ENCODE results near the gene MRTFA. TPM values are rescaled to one million over a fixed set of nuclear protein-coding genes. Genes with fewer than 3 reads are reported as not detected.

Gene MRTFA
- total RNA-seq, 3 donors from 2014 or later (not counting 1 experiment from before 2014, with no cell fraction given): 81.8 to 91.9 (median 83.5) TPM

DNA sequence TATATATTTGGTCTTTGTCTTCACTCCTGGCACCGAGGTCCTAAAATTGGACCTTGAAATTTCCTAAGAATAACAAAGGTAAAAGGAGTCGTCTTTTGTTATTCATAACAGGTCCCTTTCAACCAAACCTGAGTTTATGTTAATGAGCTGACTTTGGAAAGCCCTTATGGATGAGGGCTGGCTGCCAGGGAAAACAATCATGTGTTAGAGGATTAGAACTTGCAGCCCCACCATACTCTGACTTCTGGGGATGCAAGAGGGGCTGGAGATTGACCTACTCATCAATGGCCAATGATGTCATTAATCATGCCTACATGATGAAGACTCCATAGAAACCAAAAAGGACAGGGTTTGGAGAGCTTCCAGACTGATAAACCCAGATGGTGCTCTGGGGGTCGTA lies 118.9 kb downstream of the MRTFA start:
- intact Hi-C loops (cut with micrococcal nuclease): no loop called here
- Mint-ChIP-seq H3K4me3 (no peak overlapping the region), H3K9me3 (no peaks in the 10 kb centered on the region), H3K27ac (no peak overlapping the region), H3K36me3 (no peaks in the 10 kb centered on the region), H3K27me3 (ENCODE audit: low read depth in 2 of 2) (no peaks in the 10 kb centered on the region), H3K4me1 (peaks cover 9 to 24% of the 10 kb centered on the region in 2 donors)
- DNase-seq (no peak), ATAC-seq (no peak)
- no peak overlapping the region for H3K27ac ChIP-seq (ENCODE audit: low read length)
- peaks cover 3% of the 10 kb centered on the region for H3K4me1 ChIP-seq (ENCODE audit: control insufficient read depth, insufficient read depth, low read length)
- no peaks in the 10 kb centered on the region for H3K36me3 ChIP-seq (ENCODE audit: control insufficient read depth, insufficient read depth, low read length)
- no peaks in the 10 kb centered on the region for H3K9me3 ChIP-seq (ENCODE audit: control insufficient read depth, insufficient read depth, low read length)
- 98% methylated on average over 3 of the region's 3 CpGs for WGBS (ENCODE audit: insufficient coverage)
- H3K27me3 ChIP-seq (ENCODE audit: control insufficient read depth, insufficient read depth, low read length): no peaks in the 10 kb centered on the region
- H3K4me3 ChIP-seq (ENCODE audit: low read length): no peak overlapping the region
- TF ChIP-seq, protein P1, sequence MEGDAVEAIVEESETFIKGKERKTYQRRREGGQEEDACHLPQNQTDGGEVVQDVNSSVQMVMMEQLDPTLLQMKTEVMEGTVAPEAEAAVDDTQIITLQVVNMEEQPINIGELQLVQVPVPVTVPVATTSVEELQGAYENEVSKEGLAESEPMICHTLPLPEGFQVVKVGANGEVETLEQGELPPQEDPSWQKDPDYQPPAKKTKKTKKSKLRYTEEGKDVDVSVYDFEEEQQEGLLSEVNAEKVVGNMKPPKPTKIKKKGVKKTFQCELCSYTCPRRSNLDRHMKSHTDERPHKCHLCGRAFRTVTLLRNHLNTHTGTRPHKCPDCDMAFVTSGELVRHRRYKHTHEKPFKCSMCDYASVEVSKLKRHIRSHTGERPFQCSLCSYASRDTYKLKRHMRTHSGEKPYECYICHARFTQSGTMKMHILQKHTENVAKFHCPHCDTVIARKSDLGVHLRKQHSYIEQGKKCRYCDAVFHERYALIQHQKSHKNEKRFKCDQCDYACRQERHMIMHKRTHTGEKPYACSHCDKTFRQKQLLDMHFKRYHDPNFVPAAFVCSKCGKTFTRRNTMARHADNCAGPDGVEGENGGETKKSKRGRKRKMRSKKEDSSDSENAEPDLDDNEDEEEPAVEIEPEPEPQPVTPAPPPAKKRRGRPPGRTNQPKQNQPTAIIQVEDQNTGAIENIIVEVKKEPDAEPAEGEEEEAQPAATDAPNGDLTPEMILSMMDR (IDR thresholded peaks at IDR 0.05): no peak

DNA sequence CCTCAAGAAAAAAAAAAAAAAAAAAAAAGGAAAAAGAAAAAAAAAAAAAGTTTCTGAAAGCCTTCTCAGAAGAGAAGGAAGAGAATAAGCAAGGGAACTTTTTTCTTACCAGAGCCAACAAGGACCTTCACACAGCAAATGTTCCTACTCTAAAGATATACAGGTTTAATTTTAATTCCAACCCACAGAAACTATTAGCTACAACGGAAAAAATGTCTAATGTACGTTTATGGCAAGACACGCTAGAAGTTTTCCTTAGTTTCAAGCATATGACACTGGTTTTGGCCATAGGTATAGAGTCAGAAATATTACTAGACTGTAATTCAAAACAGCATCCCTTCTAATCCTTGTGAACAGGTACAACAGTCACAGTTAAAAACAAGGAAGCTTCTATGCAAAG lies 120.1 kb downstream of the MRTFA start:
- H3K4me3 ChIP-seq (ENCODE audit: low read length): no peak overlapping the region
- H3K27me3 Mint-ChIP-seq (ENCODE audit: low read depth in 2 of 2): no peaks in the 10 kb centered on the region
- no peaks in the 10 kb centered on the region for H3K27me3 ChIP-seq (ENCODE audit: control insufficient read depth, insufficient read depth, low read length)
- no peaks in the 10 kb centered on the region for H3K36me3 Mint-ChIP-seq
- no peak for ATAC-seq
- no peak overlapping the region for H3K4me3 Mint-ChIP-seq
- H3K27ac ChIP-seq (ENCODE audit: low read length): no peak overlapping the region
- peaks cover 9 to 22% of the 10 kb centered on the region in 2 donors for H3K4me1 Mint-ChIP-seq
- H3K4me1 ChIP-seq (ENCODE audit: control insufficient read depth, insufficient read depth, low read length): peaks cover 3% of the 10 kb centered on the region
- H3K9me3 Mint-ChIP-seq: no peaks in the 10 kb centered on the region
- no peaks in the 10 kb centered on the region for H3K9me3 ChIP-seq (ENCODE audit: control insufficient read depth, insufficient read depth, low read length)
- H3K36me3 ChIP-seq (ENCODE audit: control insufficient read depth, insufficient read depth, low read length): no peaks in the 10 kb centered on the region
- 72% methylated on average over 3 of the region's 3 CpGs for WGBS (ENCODE audit: insufficient coverage)
- no peak for DNase-seq
- no peak overlapping the region for H3K27ac Mint-ChIP-seq
- intact Hi-C loops (cut with micrococcal nuclease): no loop called here
- TF ChIP-seq, protein P1 (IDR thresholded peaks at IDR 0.05): no peak

DNA sequence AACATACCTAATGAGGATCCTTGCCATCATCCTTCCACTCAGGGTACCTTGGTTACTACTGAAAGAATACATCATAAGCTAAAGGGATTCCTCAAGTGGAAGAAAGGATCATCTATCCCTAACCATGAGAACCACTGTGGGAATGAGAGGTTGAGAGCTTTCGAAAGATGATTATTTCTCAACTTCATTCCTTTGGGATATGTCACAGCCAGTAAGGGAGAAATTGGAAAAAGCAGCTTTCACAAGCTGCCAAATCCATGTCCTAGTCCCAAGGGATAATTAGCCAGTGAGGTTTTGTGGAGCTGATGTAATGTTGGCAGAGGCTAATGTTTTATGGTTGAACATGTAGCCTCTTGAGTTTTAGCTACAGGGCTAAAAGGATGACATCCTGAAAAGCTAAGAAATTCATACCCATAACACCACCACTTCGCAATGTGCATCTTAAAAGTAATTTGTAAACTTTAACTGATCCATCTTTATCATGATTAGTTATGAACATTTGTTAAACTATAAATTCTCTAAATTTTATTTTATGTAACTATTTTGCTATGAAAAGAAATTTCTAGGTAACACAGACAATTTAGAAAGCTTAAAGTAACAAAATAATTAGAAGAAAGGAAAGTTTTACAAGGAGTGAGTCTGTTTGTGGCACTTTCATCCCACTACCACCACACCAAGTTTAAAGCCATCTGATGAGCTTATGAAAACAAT lies 123.9 kb downstream of the MRTFA start:
- Mint-ChIP-seq H3K4me3 (no peak overlapping the region), H3K4me1 (peaks cover 0 to 20% of the 10 kb centered on the region in 2 donors), H3K27ac (no peak overlapping the region)

More for the DNA sequence above, 123.9 kb downstream of the MRTFA start:
- no peaks in the 10 kb centered on the region for H3K4me1 ChIP-seq (ENCODE audit: control insufficient read depth, insufficient read depth, low read length)
- WGBS (ENCODE audit: insufficient coverage): 100% methylated on average over 1 of the region's 2 CpGs
- intact Hi-C loops (cut with micrococcal nuclease): no loop called here
- H3K9me3 Mint-ChIP-seq: no peaks in the 10 kb centered on the region
- no peaks in the 10 kb centered on the region for H3K36me3 Mint-ChIP-seq
- ATAC-seq (no peak), DNase-seq (no peak)
- H3K27me3 ChIP-seq (ENCODE audit: control insufficient read depth, insufficient read depth, low read length): no peaks in the 10 kb centered on the region
- no peaks in the 10 kb centered on the region for H3K9me3 ChIP-seq (ENCODE audit: control insufficient read depth, insufficient read depth, low read length)
- TF ChIP-seq, protein P1 (IDR thresholded peaks at IDR 0.05): no peak
- H3K4me3 ChIP-seq (ENCODE audit: low read length): no peak overlapping the region
- no peaks in the 10 kb centered on the region for H3K36me3 ChIP-seq (ENCODE audit: control insufficient read depth, insufficient read depth, low read length)
- no peaks in the 10 kb centered on the region for H3K27me3 Mint-ChIP-seq (ENCODE audit: low read depth in 2 of 2)
- H3K27ac ChIP-seq (ENCODE audit: low read length): no peak overlapping the region
